Stimulated activated CD8-positive, alpha-beta memory T cell treated with anti-CD3 and anti-CD28 coated beads, Interleukin-7, amount 100 ng/mL, for 24 hours (primary cell): ENCODE results near the gene EPHA3.

ENCODE experiments used
- DNase-seq: peaks from one replicate; pipeline ENCODE4 v3.0.0-alpha.2; 2020; ENCODE audit warnings: low read depth

EPHA3 gene

GRCh38 chr3:89107461-89108290 lies at the start of gene EPHA3:
TSS of gene EPHA3 (plus strand) at chr3:89107621. CDS start at chr3:89107749, 128 bp downstream.
- DNase-seq: no peak

- no peak for DNase-seq
These were observed 49.0 kb upstream of the EPHA3 start for GRCh38 chr3:89058371-89058770.

GRCh38 chr3:89059211-89059925 lies 48.1 kb upstream of the EPHA3 start:
- no peak for DNase-seq

GRCh38 chr3:89061259-89061658 lies 46.2 kb upstream of the EPHA3 start:
- no peak for DNase-seq

GRCh38 chr3:89067736-89068135 lies 39.7 kb upstream of the EPHA3 start:
- DNase-seq: no peak

- no peak for DNase-seq
These were observed 34.8 kb upstream of the EPHA3 start for GRCh38 chr3:89072642-89073041.

- DNase-seq: no peak
These were observed 27.5 kb upstream of the EPHA3 start for GRCh38 chr3:89079944-89080343.

- no peak for DNase-seq
These were observed 19.6 kb upstream of the EPHA3 start for GRCh38 chr3:89087851-89088250.

GRCh38 chr3:89098173-89098572 lies 9.2 kb upstream of the EPHA3 start:
- DNase-seq: no peak

- DNase-seq: no peak
These were observed 8.3 kb upstream of the EPHA3 start for GRCh38 chr3:89098964-89099585.

- no peak for DNase-seq
These were observed 6.2 kb upstream of the EPHA3 start for GRCh38 chr3:89101251-89101650.

- DNase-seq: no peak
These were observed 5.5 kb upstream of the EPHA3 start for GRCh38 chr3:89101921-89102320.

GRCh38 chr3:89104499-89104898 lies 2.9 kb upstream of the EPHA3 start:
- no peak for DNase-seq

- DNase-seq: no peak
These were observed 1.9 kb upstream of the EPHA3 start for GRCh38 chr3:89105503-89105902.

GRCh38 chr3:89108291-89108550 lies 800 bp downstream of the EPHA3 start:
- no peak for DNase-seq

GRCh38 chr3:89113344-89113743 lies 5.9 kb downstream of the EPHA3 start:
- DNase-seq: no peak

- DNase-seq: no peak
These were observed 6.7 kb downstream of the EPHA3 start for GRCh38 chr3:89113893-89114840.

GRCh38 chr3:89114841-89115223 lies 7.4 kb downstream of the EPHA3 start:
- DNase-seq: no peak

- no peak for DNase-seq
These were observed 9.1 kb downstream of the EPHA3 start for GRCh38 chr3:89116476-89116875.

- DNase-seq: no peak
These were observed 30.6 kb downstream of the EPHA3 start for GRCh38 chr3:89138048-89138447.

GRCh38 chr3:89139870-89140269 lies 32.4 kb downstream of the EPHA3 start:
- DNase-seq: no peak

GRCh38 chr3:89144080-89144479 lies 36.7 kb downstream of the EPHA3 start:
- no peak for DNase-seq
